ENCODE results near the gene SMIM10L2A.

GRCh38 chrX:135391734-135392133 lies 30.0 kb upstream of the SMIM10L2A start:
- TF ChIP-seq CTCF (IDR thresholded peaks at IDR 0.05; ENCODE audit: low read length) (no peak), EZH2 (optimal IDR thresholded peaks at IDR 0.05; ENCODE audit: low read depth, low read length) (no peak)
